GM18517 (cell line): ENCODE data around the gene PLCE1.
"Not testable (repeated sequence)": the region's sequence is repeated elsewhere in the genome, so short reads cannot be mapped to it uniquely, and the experiment has no call there.

Experiments
- ATAC-seq: cut with Tn5 transposase; IDR thresholded peaks from one replicate; pipeline ENCODE4 v1.9.1; 2021; ENCODE audit warnings: mild to moderate bottlenecking, moderate library complexity; ENCODE audit not compliant: unreplicated experiment

The PLCE1 gene

GRCh38 chr10:93993782-93994437, at the start of gene PLCE1:
PLCE1 (plus strand) TSS chr10:93993931; CDS start chr10:94031047, 37,116 bp downstream.
- ATAC-seq, result no peak

DNA sequence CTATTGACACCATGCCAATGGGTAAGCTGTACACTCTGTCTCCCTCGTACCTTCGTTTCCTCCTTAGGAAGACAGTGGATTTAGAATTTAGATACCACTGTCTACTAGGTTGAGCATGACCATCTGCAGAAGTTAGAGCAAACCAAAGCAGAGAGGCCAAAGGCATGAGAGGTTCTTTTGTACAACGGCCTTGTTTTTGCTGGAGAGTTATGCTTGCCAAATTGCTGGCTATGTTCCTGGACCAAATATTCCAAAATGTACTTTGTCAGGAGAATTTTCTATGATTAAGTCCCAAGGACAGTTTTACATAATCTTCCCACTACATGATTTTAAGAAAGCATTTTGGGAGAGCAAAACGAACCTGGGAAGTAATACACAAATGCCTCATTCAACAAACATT, 47.9 kb upstream of the PLCE1 start:
- ATAC-seq, result no peak

GRCh38 chr10:93947055-93947454, 46.7 kb upstream of the PLCE1 start:
- no peak for ATAC-seq

- ATAC-seq, result no peak
Measured at GRCh38 chr10:93947524-93947923, 46.2 kb upstream of the PLCE1 start.

DNA sequence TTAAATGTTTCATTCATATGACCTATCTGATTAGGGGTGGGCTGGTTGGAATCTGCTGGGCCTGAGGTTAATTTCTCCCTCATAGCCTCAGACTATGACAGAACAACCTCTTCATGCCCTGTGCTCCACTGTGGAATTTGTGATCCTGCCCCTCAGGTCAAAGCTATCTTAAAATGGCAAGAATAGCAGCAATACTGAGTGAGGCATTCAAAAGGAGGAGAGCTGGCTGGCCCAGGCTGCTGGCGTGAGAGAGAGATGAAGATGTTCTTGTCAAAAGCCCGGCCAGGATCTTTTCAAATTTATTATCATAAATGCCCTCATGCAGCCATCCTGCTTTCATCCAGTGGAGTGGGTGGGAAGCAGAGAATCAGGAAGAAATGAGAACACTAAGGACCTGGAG, 41.8 kb upstream of the PLCE1 start:
- ATAC-seq, result no peak

GRCh38 chr10:93954299-93954698, 39.4 kb upstream of the PLCE1 start:
- no peak for ATAC-seq

DNA sequence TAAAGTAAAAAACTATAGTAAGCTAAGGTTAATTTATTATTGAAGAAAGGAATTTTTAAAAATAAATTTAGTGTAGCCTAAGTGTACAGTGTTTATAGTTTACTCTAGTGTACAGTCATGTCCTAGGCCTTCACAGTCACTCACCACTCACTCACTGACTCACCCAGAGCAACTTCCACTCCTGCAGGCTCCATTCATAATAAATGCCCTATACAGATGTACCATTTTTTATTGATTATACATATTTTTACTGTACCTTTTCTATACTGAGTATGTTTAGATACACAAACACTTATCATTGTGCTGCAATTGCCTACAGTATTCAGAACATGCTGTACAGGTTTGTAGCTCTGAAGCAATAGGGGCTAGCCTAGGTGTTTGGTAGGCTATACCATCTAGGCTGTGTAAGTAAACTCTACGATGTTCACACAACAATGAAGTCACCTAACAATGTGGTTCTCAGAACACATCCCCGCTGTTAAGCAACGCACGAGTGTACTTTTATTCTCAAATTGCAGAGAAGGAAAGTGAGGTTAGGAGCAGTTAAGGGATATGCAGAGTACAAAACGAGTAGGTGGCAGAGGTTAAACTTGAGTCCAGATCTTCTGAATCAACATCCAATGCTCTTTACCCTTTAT, 38.9 kb upstream of the PLCE1 start:
- no peak for ATAC-seq

GRCh38 chr10:93958834-93959233, 34.9 kb upstream of the PLCE1 start:
- ATAC-seq, result no peak

- ATAC-seq, result not testable (repeated sequence)
Measured at GRCh38 chr10:93960988-93961387, 32.7 kb upstream of the PLCE1 start.

DNA sequence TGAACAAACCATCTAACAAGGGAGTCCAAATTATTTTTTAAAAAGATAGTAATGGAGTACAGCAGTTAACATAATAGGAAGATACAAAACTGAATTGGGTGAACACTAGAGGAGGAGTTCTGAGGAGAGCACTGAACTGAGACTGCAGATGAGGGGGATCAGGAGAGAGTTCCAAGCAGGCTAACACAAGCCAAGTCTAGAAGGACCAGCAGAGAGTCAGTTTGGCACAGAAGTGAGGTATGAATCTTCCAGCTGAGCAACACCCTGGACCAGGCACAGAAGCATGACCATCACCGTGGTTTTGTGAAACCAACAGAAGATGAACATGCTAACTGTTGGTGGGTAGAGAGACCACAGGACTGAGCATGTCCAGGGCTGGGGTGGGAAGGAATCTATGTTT, 30.8 kb upstream of the PLCE1 start:
- no peak for ATAC-seq

DNA sequence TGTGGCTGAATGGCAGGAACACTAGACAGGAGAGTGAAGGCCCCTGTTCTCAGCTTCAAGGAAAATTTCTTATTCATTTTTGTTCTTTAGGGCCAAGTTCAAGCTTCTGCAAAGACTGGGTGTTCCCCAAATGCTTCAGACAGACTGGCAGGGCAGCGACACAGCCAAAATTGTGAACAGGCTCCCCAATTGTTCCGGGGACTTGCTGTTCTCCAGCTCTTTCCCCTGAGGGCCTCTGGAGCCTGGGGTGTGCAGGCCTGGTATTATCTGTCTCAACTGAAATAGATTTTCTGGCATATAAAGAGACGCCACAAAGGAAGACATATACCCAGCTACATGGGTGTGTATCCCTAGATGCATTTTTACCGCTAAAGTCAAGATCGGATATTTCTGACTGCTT, 30.3 kb upstream of the PLCE1 start:
- no peak for ATAC-seq

DNA sequence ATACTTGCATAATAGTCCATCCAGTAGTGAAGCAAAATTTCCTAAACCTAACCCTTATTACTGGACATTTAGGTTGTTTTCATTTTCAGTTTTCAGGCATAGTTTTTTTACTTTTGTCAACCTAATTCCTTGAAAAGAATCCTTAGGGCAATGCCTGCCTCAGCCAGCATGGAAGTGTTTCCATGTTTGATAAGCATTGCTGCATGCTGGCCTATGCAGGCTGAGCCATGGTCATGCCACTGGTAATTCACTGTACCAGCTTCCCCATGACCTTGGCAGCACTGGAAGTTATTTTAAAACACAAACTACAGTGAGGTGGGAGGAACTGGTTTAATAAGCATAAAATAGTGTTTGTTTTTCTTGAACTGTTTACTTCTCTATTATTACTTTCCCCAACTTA, 27.8 kb upstream of the PLCE1 start:
- no peak for ATAC-seq

- no peak for ATAC-seq
Measured at GRCh38 chr10:93967756-93968155, 26.0 kb upstream of the PLCE1 start.

DNA sequence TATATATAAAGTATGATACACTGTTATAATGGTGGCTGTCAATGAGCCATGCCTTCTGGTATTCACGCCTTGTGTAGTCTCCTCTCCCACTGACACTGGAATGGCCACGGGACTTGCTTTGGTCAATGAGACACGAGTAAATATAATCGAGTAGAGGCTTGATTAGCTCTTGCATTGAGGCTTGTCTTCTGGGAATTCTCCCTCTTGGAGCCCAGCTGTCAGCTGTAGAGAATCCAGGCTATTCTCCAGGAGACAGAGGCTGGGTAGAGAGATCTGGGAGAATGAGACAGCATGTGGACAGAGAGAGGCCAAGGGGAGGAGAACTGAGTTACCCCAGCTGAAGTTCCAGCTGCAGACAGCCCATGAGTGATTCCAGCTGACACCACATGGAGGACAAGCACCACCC, 25.2 kb upstream of the PLCE1 start:
- ATAC-seq, result no peak

GRCh38 chr10:93970433-93971010, 23.2 kb upstream of the PLCE1 start:
- not testable (repeated sequence) for ATAC-seq

DNA sequence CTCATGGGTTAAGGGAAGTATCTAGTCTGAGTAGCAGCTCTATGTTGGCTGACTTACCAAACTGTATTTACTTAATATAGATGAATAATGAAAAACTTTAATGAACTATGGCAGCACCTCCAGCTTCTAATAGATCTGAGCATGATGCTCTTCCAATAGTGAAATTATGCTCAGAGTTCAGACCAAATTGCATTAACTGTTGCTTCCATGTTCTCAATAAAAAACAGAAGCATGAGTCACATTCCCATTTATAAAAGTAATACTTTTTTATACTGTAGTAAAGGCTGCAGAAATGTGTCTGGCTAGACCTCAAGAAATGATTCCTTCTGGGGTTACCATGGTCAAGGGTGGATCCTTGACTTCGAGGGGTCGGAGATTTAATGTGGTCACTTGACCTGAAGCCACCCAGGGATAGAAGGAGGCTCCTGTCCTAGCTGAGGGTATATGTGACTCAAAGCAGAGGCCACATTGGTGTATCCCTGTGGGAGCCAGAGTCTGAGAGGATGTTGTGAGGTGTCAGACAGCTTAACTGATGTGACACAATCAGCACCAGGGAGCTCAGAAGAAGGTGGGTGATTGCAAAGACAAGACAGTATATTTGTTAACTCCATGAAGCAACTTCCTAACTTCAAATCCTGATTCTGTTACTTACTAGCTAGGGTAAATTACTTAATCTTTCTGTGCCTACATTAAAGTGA, 19.8 kb upstream of the PLCE1 start:
- ATAC-seq, result no peak

DNA sequence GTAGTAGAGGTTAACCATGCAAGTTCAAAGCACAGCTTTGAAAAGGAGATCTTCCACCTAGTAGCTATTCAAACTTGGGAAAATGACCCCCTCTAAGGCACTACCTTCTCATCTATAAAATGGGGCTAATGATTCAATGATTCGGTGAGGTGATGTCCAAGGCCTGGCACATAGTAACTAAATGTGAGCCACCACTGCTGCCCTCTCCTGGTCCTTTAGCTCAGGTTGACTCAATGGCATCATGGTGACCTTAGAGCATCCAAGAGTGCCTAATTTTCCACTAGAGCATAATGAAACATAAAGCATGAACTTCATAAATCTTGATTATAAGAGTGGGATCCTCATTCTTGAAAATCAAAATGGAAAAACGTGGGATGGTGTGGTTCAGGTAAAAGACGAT, 16.3 kb upstream of the PLCE1 start:
- ATAC-seq, result no peak

- ATAC-seq, result no peak
Measured at GRCh38 chr10:93980486-93980885, 13.2 kb upstream of the PLCE1 start.

- ATAC-seq, result no peak
Measured at GRCh38 chr10:93991114-93991513, 2.6 kb upstream of the PLCE1 start.

DNA sequence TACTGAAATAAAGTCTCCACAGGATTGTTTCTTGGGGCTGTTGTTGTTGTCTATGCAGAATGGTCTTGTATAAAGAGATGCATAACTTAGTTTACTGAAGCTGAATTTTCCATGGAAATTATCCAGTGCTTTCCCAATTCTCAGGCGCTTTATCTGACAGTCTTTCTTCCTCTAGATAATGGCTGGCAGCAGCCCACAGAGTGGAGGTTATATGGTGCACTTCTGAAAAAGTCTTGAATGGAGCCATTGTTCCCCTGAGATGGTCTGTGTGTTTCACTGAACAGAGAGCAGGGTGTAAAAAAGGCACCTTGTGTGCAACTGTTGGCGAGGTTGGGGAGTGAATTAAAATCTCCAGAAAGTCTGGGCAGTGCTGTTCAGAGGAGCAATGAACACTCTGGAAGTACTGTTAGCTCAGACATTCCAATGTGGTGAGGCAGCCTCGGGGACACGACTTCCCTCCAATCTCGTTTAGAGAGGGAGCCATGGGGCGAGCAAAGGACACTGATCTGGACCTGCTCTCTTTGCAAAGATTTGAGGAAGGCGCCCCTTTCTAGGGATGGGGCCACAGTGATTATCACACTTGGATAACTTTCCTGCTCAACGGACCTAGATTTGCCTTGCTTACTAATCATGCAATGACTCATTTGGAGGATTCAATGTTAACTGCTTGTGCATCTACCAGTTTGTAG, 2.0 kb upstream of the PLCE1 start:
- no peak for ATAC-seq

DNA sequence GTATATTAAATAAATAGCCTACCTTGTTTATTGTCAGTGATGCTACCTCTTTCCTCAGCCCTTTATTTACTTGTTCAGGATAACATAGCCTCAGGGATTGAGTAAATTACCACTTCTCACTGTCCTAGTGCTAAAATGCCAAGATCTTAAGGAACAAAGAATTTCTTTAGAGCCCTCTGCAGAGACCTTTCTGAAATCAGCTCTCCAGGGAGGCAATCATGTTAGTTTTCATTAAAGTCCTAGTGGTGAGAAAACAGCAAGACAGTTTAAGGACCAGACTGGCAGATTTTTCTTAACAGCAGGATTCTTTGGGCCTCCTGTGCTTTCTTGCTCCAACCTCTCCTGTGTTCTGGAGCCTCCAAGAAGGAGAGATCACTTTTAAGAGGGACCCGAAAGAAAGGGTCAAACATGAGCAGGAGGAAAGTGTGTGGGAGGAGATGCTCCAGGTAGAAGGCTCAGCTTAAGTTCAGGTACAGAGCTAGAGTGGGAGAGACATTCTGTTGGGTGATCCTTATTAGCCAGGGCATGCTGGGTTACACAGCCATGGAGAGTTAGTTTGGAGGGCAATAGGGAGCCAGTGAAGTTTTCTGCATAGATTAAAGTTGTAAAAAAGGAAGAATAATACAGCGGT, 1.2 kb upstream of the PLCE1 start:
- no peak for ATAC-seq
